HepG2 (cell line): ENCODE results near the gene PROS1. TPM values are rescaled to one million over a fixed set of nuclear protein-coding genes. Genes with fewer than 3 reads are reported as not detected.
"Not testable (repeated sequence)": the region's sequence is repeated elsewhere in the genome, so short reads cannot be mapped to it uniquely, and the experiment has no call there.

Experiments
- ATAC-seq: fragments of 200-7000 bp; cut with Tn5 transposase; 3 replicates; pipeline ENCODE4 v1.9.1; 2020; ENCODE audit warnings: mild to moderate bottlenecking, moderate library complexity
- BruUV-seq: library from RNA; stranded (reverse); fragments of 400-500 nt; replicated peaks from 2 replicates; lab custom pipeline; 2021; lab: Mats Ljungman, UMichigan
- CTCF ChIA-PET: fragments of 300-600 bp; formaldehyde crosslinking; extraction: SDS; loops from one replicate; lab custom pipeline; 2021; ENCODE audit warnings: low total read pairs, inconsistent platforms, low intra/inter-chr PET ratio; lab: Yijun Ruan, JAX
- POLR2A ChIA-PET: fragments of 350-600 bp; sonication (Branson Sonifier 250); formaldehyde crosslinking; loops from one replicate; lab custom pipeline; 2020; ENCODE audit warnings: antibody characterized with exemption, inconsistent platforms; lab: Yijun Ruan, JAX
- DNase-seq: peaks from one replicate; pipeline ENCODE4 v3.0.0-alpha.2; 2015; ENCODE audit warnings: low spot score
- FAIRE-seq: peaks from 3 replicates; lab custom pipeline; 2011; peaks lifted over from hg19 to GRCh38; lab: Jason Lieb, UNC
- H2AFZ ChIP-seq: one replicate; pipeline ENCODE4 v1.6.1; 2011; ENCODE audit warnings: low read length, inconsistent platforms
- H3K27ac ChIP-seq: fragments of 300-600 bp; 3 replicates; pipeline ENCODE4 v1.8.0; 2011; ENCODE audit warnings: mixed run types, mild to moderate bottlenecking, mixed read lengths, low read length, inconsistent platforms; ENCODE audit not compliant: insufficient read depth; ENCODE audit errors: extremely low read length
- H3K27me3 ChIP-seq, 2 experiments: fragments of 200-600 bp in 1 of 2; 2 replicates in 1 of 2; 3 replicates in 1 of 2; pipeline versions ENCODE4 v1.6.0 to v1.8.0; 2011; ENCODE audit warnings: low read length in 2 of 2, mild to moderate bottlenecking in 2 of 2, moderate library complexity in 2 of 2, inconsistent platforms in 1 of 2; ENCODE audit not compliant: insufficient read depth in 2 of 2, control insufficient read depth in 1 of 2
- H3K36me3 ChIP-seq, 2 experiments: fragments of 200-600 bp in 1 of 2; replicated peaks in 1 of 2; 2 replicates in 1 of 2; 3 replicates in 1 of 2; pipeline versions ENCODE4 v1.5.1 to v1.8.0; 2011; ENCODE audit warnings: low read length in 2 of 2, inconsistent platforms in 1 of 2; ENCODE audit not compliant: insufficient read depth in 2 of 2, control insufficient read depth in 1 of 2
- H3K4me1 ChIP-seq: 2 replicates; pipeline ENCODE4 v1.5.1; 2012; ENCODE audit warnings: low read length, inconsistent platforms; ENCODE audit not compliant: insufficient read depth
- H3K4me2 ChIP-seq: 2 replicates; pipeline ENCODE4 v1.6.0; 2011; ENCODE audit warnings: low read depth, low read length, inconsistent platforms
- H3K4me3 ChIP-seq, 3 experiments: fragments of 200-600 bp in 1 of 3; sonication (generic), shearing (Covaris generic) in 1 of 3; replicated peaks in 1 of 3; 2 replicates each; pipeline ENCODE4 v1.5.1; 2011 to 2016; ENCODE audit warnings: low read length in 3 of 3, inconsistent platforms in 2 of 3, low read depth in 2 of 3, mild to moderate bottlenecking in 2 of 3, control low read depth in 1 of 3, mixed read lengths in 1 of 3; ENCODE audit not compliant: insufficient read depth in 1 of 3
- H3K79me2 ChIP-seq: one replicate; pipeline ENCODE4 v1.6.1; 2011; ENCODE audit warnings: low read length, inconsistent platforms; ENCODE audit not compliant: insufficient read depth
- H3K9ac ChIP-seq: 2 replicates; pipeline ENCODE4 v1.6.0; 2011; ENCODE audit warnings: mild to moderate bottlenecking, low read depth, low read length, inconsistent platforms; ENCODE audit not compliant: insufficient read depth
- H3K9me3 ChIP-seq: 2 replicates; pipeline ENCODE4 v1.5.1; 2012; ENCODE audit warnings: mild to moderate bottlenecking, low read length
- H4K20me1 ChIP-seq: 2 replicates; pipeline ENCODE4 v1.6.0; 2011; ENCODE audit warnings: inconsistent platforms, mild to moderate bottlenecking, low read length, moderate library complexity; ENCODE audit not compliant: insufficient read depth
- CEBPB ChIP-seq: IDR thresholded peaks from 2 replicates; pipeline ENCODE4 v1.6.1; 2011; ENCODE audit warnings: low read depth, low read length, improper control_type of control experiment, borderline replicate concordance
- CEBPG ChIP-seq: IDR thresholded peaks from 2 replicates; pipeline ENCODE4 v1.6.1; 2016
- HIVEP1 ChIP-seq: sonication (generic); formaldehyde crosslinking; IDR thresholded peaks from 2 replicates; pipeline ENCODE4 v1.4.0; 2020; ENCODE audit warnings: mild to moderate bottlenecking, missing genetic modification reagents
- HOXA3 ChIP-seq: sonication (generic); formaldehyde crosslinking; IDR thresholded peaks from 2 replicates; pipeline ENCODE4 v1.5.0; 2020; ENCODE audit warnings: missing genetic modification reagents
- NR2C2 ChIP-seq: sonication (generic); formaldehyde crosslinking; IDR thresholded peaks from 2 replicates; pipeline ENCODE4 v1.4.0; 2020; ENCODE audit warnings: missing genetic modification reagents, mild to moderate bottlenecking, moderate library complexity, borderline replicate concordance
- NR2F1 ChIP-seq, 2 experiments: fragments of 450-650 bp in 1 of 2; formaldehyde crosslinking in 1 of 2; IDR thresholded peaks; 2 replicates each; pipeline versions ENCODE4 v1.5.0 to v1.6.1; 2016 to 2020; ENCODE audit warnings: mild to moderate bottlenecking in 1 of 2, missing compliant biosample characterization in 1 of 2, missing genetic modification reagents in 1 of 2, moderate library complexity in 1 of 2
- SRF ChIP-seq: IDR thresholded peaks from 2 replicates; pipeline ENCODE4 v1.6.1; 2011; ENCODE audit warnings: mild to moderate bottlenecking, low read depth, low read length, moderate library complexity
- ZC3H13 ChIP-seq: sonication (generic); formaldehyde crosslinking; IDR thresholded peaks from 2 replicates; pipeline ENCODE4 v1.8.1; 2023; ENCODE audit warnings: mild to moderate bottlenecking, missing genetic modification reagents, moderate library complexity
- ZNF234 ChIP-seq: sonication (generic); formaldehyde crosslinking; conservative IDR thresholded peaks from 2 replicates; pipeline ENCODE4 v1.5.1; 2020; ENCODE audit warnings: mild to moderate bottlenecking, missing genetic modification reagents
- ZNF431 ChIP-seq: sonication (generic); formaldehyde crosslinking; IDR thresholded peaks from 2 replicates; pipeline ENCODE4 v1.9.0; 2022; ENCODE audit warnings: missing genetic modification reagents, low read depth, mild to moderate bottlenecking, borderline replicate concordance
- ZNF543 ChIP-seq: sonication (generic); formaldehyde crosslinking; IDR thresholded peaks from 2 replicates; pipeline ENCODE4 v1.4.0; 2020; ENCODE audit warnings: mild to moderate bottlenecking, missing genetic modification reagents
- WGBS: methylation state at CpG from one replicate; pipeline ENCODE4 v1.1.6; 2017; ENCODE audit warnings: low lambda C conversion rate; 5-methylcytosine and 5-hydroxymethylcytosine counted together
- in situ Hi-C: cut with HindIII; loops from 2 replicates; pipeline ENCODE4 v1.10.0; 2017; ENCODE audit warnings: low pct_unique_long_range_greater_than_20kb; ENCODE audit not compliant: extremely low pct_ligation_motif_present
- intact Hi-C: fragments of 100-400 bp; cut with micrococcal nuclease; formaldehyde crosslinking; loops from one replicate; pipeline ENCODE4 v1.10.0; 2022; ENCODE audit not compliant: unreplicated experiment
- polyA plus RNA-seq, 8 experiments: library from polyadenylated mRNA; depleted of rRNA in 3 of 8; stranded (reverse) in 7 of 8; unstranded in 1 of 8; fragments of >200 nt; fragmentation: Illumina TruSeq in 4 of 8; extraction: Trizol in 4 of 8; gene quantifications; 2 replicates each; pipeline versions ENCODE4 v1.2.1 to v1.2.3, GENCODE V29; 2011 to 2016; ENCODE audit warnings: low read depth in 4 of 8, missing spikeins in 1 of 8, mixed read lengths in 1 of 8; ENCODE audit not compliant: insufficient read depth in 1 of 8
- total RNA-seq, 5 experiments: library from RNA; depleted of rRNA; stranded (reverse); fragments of >200 nt; fragmentation: Illumina TruSeq; extraction: Trizol; gene quantifications; 2 replicates each; pipeline ENCODE4 v1.2.3, GENCODE V29; 2016; ENCODE audit warnings: low read depth in 1 of 5
- TF ChIP-seq, protein P1 (sequence below): sonication (generic); formaldehyde crosslinking; IDR thresholded peaks from 2 replicates; pipeline ENCODE4 v1.4.0; 2020; ENCODE audit warnings: missing genetic modification reagents
- TF ChIP-seq, protein P2 (sequence below): sonication (generic); formaldehyde crosslinking; IDR thresholded peaks from 2 replicates; pipeline ENCODE4 v1.5.1; 2020; ENCODE audit warnings: mild to moderate bottlenecking, missing genetic modification reagents, borderline replicate concordance
- TF ChIP-seq, protein P3 (sequence below): sonication (generic); formaldehyde crosslinking; IDR thresholded peaks from 2 replicates; pipeline ENCODE4; 2020; ENCODE audit warnings: missing genetic modification reagents, mild to moderate bottlenecking, borderline replicate concordance
- TF ChIP-seq, protein P4 (sequence below): sonication (generic); formaldehyde crosslinking; IDR thresholded peaks from 2 replicates; pipeline ENCODE4 v1.8.1; 2023; ENCODE audit warnings: mild to moderate bottlenecking, missing genetic modification reagents, borderline replicate concordance

The PROS1 gene
- total and polyA plus RNA-seq, 2 of the 13 experiments (the other 11 are each of a cell fraction or from before 2014, with no cell fraction given) = 63.8 to 76.8 TPM

DNA sequence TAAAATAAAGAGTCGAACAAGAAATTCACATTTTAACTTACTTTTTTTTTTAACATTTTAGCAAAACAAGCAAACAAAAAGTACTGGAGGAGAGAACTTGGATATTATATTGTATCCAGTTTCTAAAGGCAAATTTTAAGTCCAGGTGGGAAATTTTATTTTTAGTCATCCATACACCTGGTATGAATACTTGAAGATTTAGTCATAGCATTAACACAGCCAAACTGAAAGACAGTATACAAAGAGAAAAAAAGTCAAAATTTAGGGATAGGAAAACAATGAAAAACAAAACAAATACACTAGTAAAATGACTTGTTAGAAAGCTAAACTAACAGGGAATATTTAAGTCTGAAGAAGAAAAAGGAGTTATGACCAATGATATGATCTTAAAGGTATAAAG is 69.1 kb downstream of the PROS1 start:
- no peak overlapping the region for H3K27ac ChIP-seq
- POLR2A ChIA-PET = no interaction called here
- H3K9me3 ChIP-seq = no peaks in the 10 kb centered on the region
- H3K36me3 ChIP-seq = peaks cover 0 to 4% of the 10 kb centered on the region in 2 experiments; a peak in 2 of 5 replicates
- no peak overlapping the region for H3K4me3 ChIP-seq
- DNase-seq = no peak
- CTCF ChIA-PET = no interaction called here
- no peak overlapping the region for H3K9ac ChIP-seq
- H4K20me1 ChIP-seq = no peaks in the 10 kb centered on the region
- intact Hi-C loops = loop anchor here (10.0 kb wide), 1 partner anchor 160 kb away; the partner anchor contains the start of genes DHFR2 and NSUN3
- BruUV-seq = no TSS peak
- H3K79me2 ChIP-seq = no peaks in the 10 kb centered on the region
- FAIRE-seq = no peak
- 96% methylated on average over 1 of the region's 1 CpG for WGBS
- ATAC-seq = no peak
- no peak overlapping the region for H2AFZ ChIP-seq
- in situ Hi-C loops = no loop called here
- H3K27me3 ChIP-seq = no peaks in the 10 kb centered on the region
- no peak overlapping the region for H3K4me2 ChIP-seq
- TF ChIP-seq ZC3H13 = no peak
- TF ChIP-seq ZNF431 (CRISPR knock-in tag) = no peak
- TF ChIP-seq NR2F1 (CRISPR knock-in tag; IDR thresholded peaks at IDR 0.05) = no peak
- TF ChIP-seq, protein P1, sequence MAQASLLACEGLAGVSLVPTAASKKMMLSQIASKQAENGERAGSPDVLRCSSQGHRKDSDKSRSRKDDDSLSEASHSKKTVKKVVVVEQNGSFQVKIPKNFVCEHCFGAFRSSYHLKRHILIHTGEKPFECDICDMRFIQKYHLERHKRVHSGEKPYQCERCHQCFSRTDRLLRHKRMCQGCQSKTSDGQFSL = no peak
- TF ChIP-seq HIVEP1 = no peak
- no peak for TF ChIP-seq HOXA3 (CRISPR knock-in tag)
- TF ChIP-seq, protein P2, sequence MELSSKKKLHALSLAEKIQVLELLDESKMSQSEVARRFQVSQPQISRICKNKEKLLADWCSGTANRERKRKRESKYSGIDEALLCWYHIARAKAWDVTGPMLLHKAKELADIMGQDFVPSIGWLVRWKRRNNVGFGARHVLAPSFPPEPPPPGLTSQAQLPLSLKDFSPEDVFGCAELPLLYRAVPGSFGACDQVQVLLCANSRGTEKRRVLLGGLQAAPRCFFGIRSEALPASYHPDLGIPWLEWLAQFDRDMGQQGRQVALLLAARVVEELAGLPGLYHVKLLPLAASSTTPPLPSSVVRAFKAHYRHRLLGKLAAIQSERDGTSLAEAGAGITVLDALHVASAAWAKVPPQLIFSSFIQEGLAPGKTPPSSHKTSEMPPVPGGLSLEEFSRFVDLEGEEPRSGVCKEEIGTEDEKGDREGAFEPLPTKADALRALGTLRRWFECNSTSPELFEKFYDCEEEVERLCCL = no peak
- TF ChIP-seq, protein P3, sequence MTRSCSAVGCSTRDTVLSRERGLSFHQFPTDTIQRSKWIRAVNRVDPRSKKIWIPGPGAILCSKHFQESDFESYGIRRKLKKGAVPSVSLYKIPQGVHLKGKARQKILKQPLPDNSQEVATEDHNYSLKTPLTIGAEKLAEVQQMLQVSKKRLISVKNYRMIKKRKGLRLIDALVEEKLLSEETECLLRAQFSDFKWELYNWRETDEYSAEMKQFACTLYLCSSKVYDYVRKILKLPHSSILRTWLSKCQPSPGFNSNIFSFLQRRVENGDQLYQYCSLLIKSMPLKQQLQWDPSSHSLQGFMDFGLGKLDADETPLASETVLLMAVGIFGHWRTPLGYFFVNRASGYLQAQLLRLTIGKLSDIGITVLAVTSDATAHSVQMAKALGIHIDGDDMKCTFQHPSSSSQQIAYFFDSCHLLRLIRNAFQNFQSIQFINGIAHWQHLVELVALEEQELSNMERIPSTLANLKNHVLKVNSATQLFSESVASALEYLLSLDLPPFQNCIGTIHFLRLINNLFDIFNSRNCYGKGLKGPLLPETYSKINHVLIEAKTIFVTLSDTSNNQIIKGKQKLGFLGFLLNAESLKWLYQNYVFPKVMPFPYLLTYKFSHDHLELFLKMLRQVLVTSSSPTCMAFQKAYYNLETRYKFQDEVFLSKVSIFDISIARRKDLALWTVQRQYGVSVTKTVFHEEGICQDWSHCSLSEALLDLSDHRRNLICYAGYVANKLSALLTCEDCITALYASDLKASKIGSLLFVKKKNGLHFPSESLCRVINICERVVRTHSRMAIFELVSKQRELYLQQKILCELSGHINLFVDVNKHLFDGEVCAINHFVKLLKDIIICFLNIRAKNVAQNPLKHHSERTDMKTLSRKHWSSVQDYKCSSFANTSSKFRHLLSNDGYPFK = no peak
- TF ChIP-seq NR2C2 = no peak
- TF ChIP-seq CEBPB = no peak
- no peak for TF ChIP-seq ZNF543 (CRISPR knock-in tag)
- no peak for TF ChIP-seq CEBPG (CRISPR knock-in tag)
- no peak for TF ChIP-seq SRF
- TF ChIP-seq ZNF234 (CRISPR knock-in tag) = no peak
- TF ChIP-seq, protein P4, sequence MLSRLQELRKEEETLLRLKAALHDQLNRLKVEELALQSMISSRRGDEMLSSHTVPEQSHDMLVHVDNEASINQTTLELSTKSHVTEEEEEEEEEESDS = no peak
- H3K4me1 ChIP-seq = no peaks in the 10 kb centered on the region

DNA sequence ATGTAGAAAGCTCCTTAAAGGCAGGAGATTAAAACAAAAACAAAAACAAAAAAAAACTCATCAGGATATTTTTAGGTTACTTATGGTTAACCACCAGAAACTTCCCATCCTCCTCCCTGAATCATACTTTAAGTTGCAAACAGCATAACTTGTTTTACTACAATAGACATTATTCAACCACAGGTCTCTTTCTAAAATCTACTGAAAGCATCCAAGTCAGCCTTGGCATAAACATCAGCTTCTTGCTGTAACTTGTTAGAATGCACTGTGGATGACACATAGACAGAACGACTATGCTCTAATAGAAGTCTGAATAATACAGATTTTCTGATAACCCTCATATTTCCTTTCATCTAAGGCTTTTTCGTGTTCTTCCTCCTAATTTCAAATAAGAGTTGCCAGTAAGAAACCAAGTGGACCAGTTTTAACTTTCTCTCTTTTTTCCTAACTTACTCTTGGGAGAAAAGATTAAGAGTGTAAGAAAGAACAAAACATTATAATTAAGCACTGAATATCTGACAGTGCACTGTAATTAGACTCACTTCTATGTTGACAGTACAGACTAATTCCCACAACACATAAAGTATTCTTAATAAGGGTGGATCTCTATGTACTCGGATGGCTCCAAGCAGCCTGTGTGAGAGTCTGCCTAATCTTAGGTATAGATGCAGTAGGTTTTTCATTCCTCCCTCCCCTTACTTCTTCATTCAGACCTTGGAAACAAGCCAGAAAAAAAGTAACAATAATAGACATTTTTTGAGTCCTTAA is 95.3 kb downstream of the PROS1 start:
- intact Hi-C loops, DNase-seq, POLR2A ChIA-PET, H3K4me1 ChIP-seq, ATAC-seq, H3K79me2 ChIP-seq, H3K9me3 ChIP-seq, FAIRE-seq, H3K9ac ChIP-seq, H3K4me3 ChIP-seq, in situ Hi-C loops, H2AFZ ChIP-seq, H3K27me3 ChIP-seq, H4K20me1 ChIP-seq, H3K4me2 ChIP-seq, H3K27ac ChIP-seq, BruUV-seq, CTCF ChIA-PET, H3K36me3 ChIP-seq: not testable (repeated sequence)
- WGBS = 95% methylated on average over 3 of the region's 3 CpGs
